ENCODE results near the gene SGMS2.
A peak's percentile ranks its signal among the peaks of the same experiment; 100 is the strongest.

The SGMS2 gene

DNA sequence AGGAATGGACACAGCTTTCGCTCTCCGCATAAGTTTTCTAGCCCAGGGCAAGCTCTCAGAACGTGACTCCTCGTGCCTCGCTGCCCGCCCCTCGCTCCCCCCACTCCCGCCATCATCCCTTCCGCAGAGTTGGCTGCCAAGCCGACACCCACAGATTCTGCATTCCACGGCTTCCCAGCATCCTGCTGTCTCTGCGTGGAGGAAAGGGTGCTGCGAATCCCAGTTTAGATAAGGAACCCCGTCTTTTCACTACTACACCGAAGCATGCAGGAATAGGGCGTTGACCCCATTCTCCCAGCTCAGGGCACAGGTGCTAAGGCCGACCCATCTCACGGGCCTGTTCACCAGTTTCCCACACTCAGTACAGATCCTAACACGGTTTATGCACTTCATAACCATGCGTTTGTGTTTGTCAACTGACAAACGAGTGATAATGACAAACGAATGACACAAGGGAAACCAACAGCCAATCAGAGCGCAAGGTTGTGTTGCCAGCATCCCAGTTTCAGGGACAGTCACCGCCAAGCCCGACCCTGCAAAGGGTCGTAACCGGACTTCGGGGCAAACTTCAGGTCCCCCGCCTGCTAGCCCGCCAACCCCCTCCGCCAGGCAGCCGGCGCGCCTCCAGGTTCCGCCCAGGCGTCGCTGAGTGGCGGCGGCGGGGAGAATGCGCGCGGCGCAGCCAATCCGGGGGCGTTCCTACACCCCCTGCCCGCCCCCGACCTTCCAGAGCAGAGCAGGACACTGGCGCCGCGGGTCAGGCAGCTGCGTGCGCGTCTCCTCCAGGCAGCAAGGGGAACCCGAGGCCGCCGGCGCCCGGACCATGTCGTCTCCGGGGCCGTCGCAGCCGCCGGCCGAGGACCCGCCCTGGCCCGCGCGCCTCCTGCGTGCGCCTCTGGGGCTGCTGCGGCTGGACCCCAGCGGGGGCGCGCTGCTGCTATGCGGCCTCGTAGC, 106.4 kb downstream of the SGMS2 start, which contains the start of gene CYP2U1:
CYP2U1 (plus strand) TSS at position 729 of the 954 bp plus-strand sequence; CDS start at position 824, 95 bp downstream.
- Histone ChIP-seq H3K9ac (ENCODE audit: low read depth, low read length) (peak within 1 kb of the TSS; percentile 61), H3K27ac (ENCODE audit: low read length) (peak within 1 kb of the TSS; percentile 30)
- DNase-seq: peak; percentile 84

GRCh38 chr4:107931775-107932321, 107.1 kb downstream of the SGMS2 start:
- peak overlapping the region; percentile 61 for H3K9ac ChIP-seq (ENCODE audit: low read depth, low read length)
- no peaks in the 10 kb centered on the region for H4K20me1 ChIP-seq (ENCODE audit: insufficient read depth, low read length)
- H2AFZ ChIP-seq (ENCODE audit: low read depth, low read length): peak overlapping the region; percentile 99
- no peaks in the 10 kb centered on the region; the same call in 1 of the 2 replicates for H3K36me3 ChIP-seq (ENCODE audit: insufficient read depth, low read length)
- ATAC-seq (ENCODE audit: insufficient read depth, low read depth): peak; percentile 31
- H3K4me1 ChIP-seq (ENCODE audit: insufficient read depth, low read length): peaks cover 31% of the 10 kb centered on the region
- peaks cover 5% of the 10 kb centered on the region; the same call in 1 of the 2 replicates for H3K79me2 ChIP-seq (ENCODE audit: insufficient read depth, low read length)
- H3K4me3 ChIP-seq (ENCODE audit: low read depth in 1 of 2, low read length in 2 of 2): peak overlapping the region; percentile 22 to 65; a peak in 3 of 4 replicates
- peak overlapping the region; percentile 85 for H3K4me2 ChIP-seq (ENCODE audit: insufficient read depth, low read length)
- H3K27me3 ChIP-seq (ENCODE audit: insufficient read depth, low read length, poor library complexity): no peaks in the 10 kb centered on the region
- H3K27ac ChIP-seq (ENCODE audit: low read length): peak overlapping the region; percentile 22
- H3K9me3 ChIP-seq (ENCODE audit: insufficient read depth, low read length, severe bottlenecking): no peaks in the 10 kb centered on the region
- TF ChIP-seq EZH2 (IDR thresholded peaks at IDR 0.05; ENCODE audit: borderline replicate concordance, low read depth, low read length, severe bottlenecking) (no peak), CTCF (IDR thresholded peaks at IDR 0.05; ENCODE audit: borderline replicate concordance, extremely low read depth, low read length, poor library complexity, severe bottlenecking) (no peak)
- DNase-seq: peak; percentile 55

More for the DNA sequence above, 106.4 kb downstream of the SGMS2 start, which contains the start of gene CYP2U1:
- H3K79me2 ChIP-seq (ENCODE audit: insufficient read depth, low read length): peaks cover 5% of the 10 kb centered on the region; the same call in 1 of the 2 replicates
- peaks cover 31% of the 10 kb centered on the region for H3K4me1 ChIP-seq (ENCODE audit: insufficient read depth, low read length)
- H3K4me2 ChIP-seq (ENCODE audit: insufficient read depth, low read length): peak within 1 kb of the TSS; percentile 85
- peak within 1 kb of the TSS; percentile 99 for H2AFZ ChIP-seq (ENCODE audit: low read depth, low read length)
- H3K4me3 ChIP-seq (ENCODE audit: low read depth in 1 of 2, low read length in 2 of 2): peak within 1 kb of the TSS; percentile 22 to 65; a peak in 3 of 4 replicates
- H3K36me3 ChIP-seq (ENCODE audit: insufficient read depth, low read length): no peaks in the 10 kb centered on the region; the same call in 1 of the 2 replicates
- TF ChIP-seq CTCF (IDR thresholded peaks at IDR 0.05; ENCODE audit: borderline replicate concordance, extremely low read depth, low read length, poor library complexity, severe bottlenecking): peak; percentile 33
- TF ChIP-seq EZH2 (IDR thresholded peaks at IDR 0.05; ENCODE audit: borderline replicate concordance, low read depth, low read length, severe bottlenecking): no peak
- peak; percentile 98 for ATAC-seq (ENCODE audit: insufficient read depth, low read depth)
- no peaks in the 10 kb centered on the region for H3K9me3 ChIP-seq (ENCODE audit: insufficient read depth, low read length, severe bottlenecking)
- H3K27me3 ChIP-seq (ENCODE audit: insufficient read depth, low read length, poor library complexity): no peaks in the 10 kb centered on the region
- no peaks in the 10 kb centered on the region for H4K20me1 ChIP-seq (ENCODE audit: insufficient read depth, low read length)

DNA sequence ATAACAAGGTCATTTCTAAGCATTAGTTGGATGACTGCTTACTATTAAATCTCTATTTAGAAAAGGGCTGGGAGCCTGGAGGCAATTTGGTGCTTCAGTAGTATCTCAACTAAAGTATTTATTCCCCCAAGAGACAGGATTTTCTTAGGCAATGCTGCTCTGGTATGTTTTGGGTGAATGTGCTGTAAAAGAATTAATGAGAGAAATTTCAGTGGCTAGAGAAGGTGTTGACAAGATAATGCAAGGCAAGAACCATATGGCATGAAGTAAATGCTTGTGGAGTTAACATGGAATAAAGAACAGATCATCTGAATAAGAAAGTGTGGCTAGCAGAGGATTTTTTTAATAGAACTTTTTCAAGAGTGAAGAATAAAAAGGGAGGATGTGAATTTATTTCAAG, 110.5 kb downstream of the SGMS2 start:
- Histone ChIP-seq H3K79me2 (ENCODE audit: insufficient read depth, low read length) (peaks cover 5% of the 10 kb centered on the region; the same call in 1 of the 2 replicates), H3K4me3 (ENCODE audit: low read depth in 1 of 2, low read length in 2 of 2) (no peak overlapping the region), H3K9ac (ENCODE audit: low read depth, low read length) (no peak overlapping the region), H3K4me1 (ENCODE audit: insufficient read depth, low read length) (peaks cover 31% of the 10 kb centered on the region), H3K36me3 (ENCODE audit: insufficient read depth, low read length) (no peaks in the 10 kb centered on the region; the same call in 1 of the 2 replicates), H3K27ac (ENCODE audit: low read length) (no peak overlapping the region), H3K9me3 (ENCODE audit: insufficient read depth, low read length, severe bottlenecking) (no peaks in the 10 kb centered on the region), H4K20me1 (ENCODE audit: insufficient read depth, low read length) (no peaks in the 10 kb centered on the region), H3K4me2 (ENCODE audit: insufficient read depth, low read length) (no peak overlapping the region), H2AFZ (ENCODE audit: low read depth, low read length) (no peak overlapping the region), H3K27me3 (ENCODE audit: insufficient read depth, low read length, poor library complexity) (no peaks in the 10 kb centered on the region)
- no peak for DNase-seq
- no peak for ATAC-seq (ENCODE audit: insufficient read depth, low read depth)
- TF ChIP-seq EZH2 (IDR thresholded peaks at IDR 0.05; ENCODE audit: borderline replicate concordance, low read depth, low read length, severe bottlenecking) (no peak), CTCF (IDR thresholded peaks at IDR 0.05; ENCODE audit: borderline replicate concordance, extremely low read depth, low read length, poor library complexity, severe bottlenecking) (no peak)
